ENCODE results near the gene CACNA2D4.

Gene CACNA2D4

GRCh38 chr12:1781772-1782171 lies 136.7 kb downstream of the CACNA2D4 start:
- no peaks in the 10 kb centered on the region for H3K36me3 ChIP-seq (replicated peaks; ENCODE audit: insufficient read depth, low read length)
- no peak overlapping the region for H3K4me2 ChIP-seq (ENCODE audit: low read depth, low read length)
- H2AFZ ChIP-seq (ENCODE audit: low read length): no peak overlapping the region
- no peak overlapping the region for H3K9ac ChIP-seq (ENCODE audit: low read length)
- H3K9me2 ChIP-seq (replicated peaks; ENCODE audit: insufficient read depth, low read length): no peaks in the 10 kb centered on the region
- H3F3A ChIP-seq (ENCODE audit: insufficient read depth, low read length): no peaks in the 10 kb centered on the region
- no peak overlapping the region for H3K4me3 ChIP-seq (ENCODE audit: low read length)
- no peaks in the 10 kb centered on the region for H3K9me3 ChIP-seq (replicated peaks; ENCODE audit: insufficient read depth, low read length)
- H3K27me3 ChIP-seq (replicated peaks; ENCODE audit: insufficient read depth, low read length): no peaks in the 10 kb centered on the region
- TF ChIP-seq EZH2 (optimal IDR thresholded peaks at IDR 0.05; ENCODE audit: low read depth, low read length) (no peak), CTCF (IDR thresholded peaks at IDR 0.05; ENCODE audit: low read length) (no peak), EZH2phosphoT487 (IDR thresholded peaks at IDR 0.05; ENCODE audit: low read length) (no peak)
- H3K27ac ChIP-seq (ENCODE audit: low read length): no peak overlapping the region
- H4K20me1 ChIP-seq (ENCODE audit: insufficient read depth, low read length): no peaks in the 10 kb centered on the region
- no peak for DNase-seq
- H3K4me1 ChIP-seq (ENCODE audit: low read length): no peaks in the 10 kb centered on the region
- H3K79me2 ChIP-seq (ENCODE audit: low read length): 0 out of 2 replicates have a peak, but pooled peaks cover 4% of the 10 kb centered on the region

GRCh38 chr12:1779783-1780182 lies 138.7 kb downstream of the CACNA2D4 start:
- DNase-seq: no peak
- no peaks in the 10 kb centered on the region for H3F3A ChIP-seq (ENCODE audit: insufficient read depth, low read length)
- no peak overlapping the region for H2AFZ ChIP-seq (ENCODE audit: low read length)
- no peaks in the 10 kb centered on the region for H3K36me3 ChIP-seq (replicated peaks; ENCODE audit: insufficient read depth, low read length)
- no peaks in the 10 kb centered on the region for H3K4me1 ChIP-seq (ENCODE audit: low read length)
- no peak overlapping the region for H3K4me3 ChIP-seq (ENCODE audit: low read length)
- no peaks in the 10 kb centered on the region for H3K9me3 ChIP-seq (replicated peaks; ENCODE audit: insufficient read depth, low read length)
- no peak overlapping the region for H3K4me2 ChIP-seq (ENCODE audit: low read depth, low read length)
- TF ChIP-seq EZH2phosphoT487 (IDR thresholded peaks at IDR 0.05; ENCODE audit: low read length) (no peak), EZH2 (optimal IDR thresholded peaks at IDR 0.05; ENCODE audit: low read depth, low read length) (no peak), CTCF (IDR thresholded peaks at IDR 0.05; ENCODE audit: low read length) (no peak)
- H3K79me2 ChIP-seq (ENCODE audit: low read length): 0 out of 2 replicates have a peak, but pooled peaks cover 4% of the 10 kb centered on the region
- no peaks in the 10 kb centered on the region for H4K20me1 ChIP-seq (ENCODE audit: insufficient read depth, low read length)
- H3K27me3 ChIP-seq (replicated peaks; ENCODE audit: insufficient read depth, low read length): no peaks in the 10 kb centered on the region
- no peaks in the 10 kb centered on the region for H3K9me2 ChIP-seq (replicated peaks; ENCODE audit: insufficient read depth, low read length)
- H3K27ac ChIP-seq (ENCODE audit: low read length): no peak overlapping the region
- no peak overlapping the region for H3K9ac ChIP-seq (ENCODE audit: low read length)

- no peak overlapping the region for H3K4me3 ChIP-seq (ENCODE audit: low read length)
- no peaks in the 10 kb centered on the region for H3K9me2 ChIP-seq (replicated peaks; ENCODE audit: insufficient read depth, low read length)
- H3K4me2 ChIP-seq (ENCODE audit: low read depth, low read length): no peak overlapping the region
- no peak overlapping the region for H3K27ac ChIP-seq (ENCODE audit: low read length)
- DNase-seq: no peak
- H2AFZ ChIP-seq (ENCODE audit: low read length): no peak overlapping the region
- 0 out of 2 replicates have a peak, but pooled peaks cover 4% of the 10 kb centered on the region for H3K79me2 ChIP-seq (ENCODE audit: low read length)
- no peaks in the 10 kb centered on the region for H4K20me1 ChIP-seq (ENCODE audit: insufficient read depth, low read length)
- no peaks in the 10 kb centered on the region for H3K27me3 ChIP-seq (replicated peaks; ENCODE audit: insufficient read depth, low read length)
- no peaks in the 10 kb centered on the region for H3K9me3 ChIP-seq (replicated peaks; ENCODE audit: insufficient read depth, low read length)
- H3F3A ChIP-seq (ENCODE audit: insufficient read depth, low read length): no peaks in the 10 kb centered on the region
- no peak overlapping the region for H3K9ac ChIP-seq (ENCODE audit: low read length)
- TF ChIP-seq EZH2 (optimal IDR thresholded peaks at IDR 0.05; ENCODE audit: low read depth, low read length) (no peak), EZH2phosphoT487 (IDR thresholded peaks at IDR 0.05; ENCODE audit: low read length) (no peak), CTCF (IDR thresholded peaks at IDR 0.05; ENCODE audit: low read length) (no peak)
- no peaks in the 10 kb centered on the region for H3K36me3 ChIP-seq (replicated peaks; ENCODE audit: insufficient read depth, low read length)
- H3K4me1 ChIP-seq (ENCODE audit: low read length): no peaks in the 10 kb centered on the region
These were observed 139.5 kb downstream of the CACNA2D4 start for GRCh38 chr12:1778911-1779310.
